GM12872 (cell line): ENCODE results near the gene ADAMTSL2.

Source experiments
- CTCF ChIP-seq: IDR thresholded peaks from 3 replicates; pipeline ENCODE4 v1.5.1; 2011; ENCODE audit warnings: low read depth, mild to moderate bottlenecking, low read length, moderate library complexity; ENCODE audit not compliant: insufficient read depth

The ADAMTSL2 gene

GRCh38 chr9:133556354-133556753 is 21.9 kb downstream of the ADAMTSL2 start:
- TF ChIP-seq CTCF, result no peak

GRCh38 chr9:133557581-133557980 is 23.1 kb downstream of the ADAMTSL2 start:
- no peak for TF ChIP-seq CTCF

GRCh38 chr9:133558191-133559126 is 24.0 kb downstream of the ADAMTSL2 start:
- TF ChIP-seq CTCF, result no peak

- TF ChIP-seq CTCF, result no peak
Measured at GRCh38 chr9:133560311-133560710, 25.8 kb downstream of the ADAMTSL2 start.

GRCh38 chr9:133560944-133561343 is 26.4 kb downstream of the ADAMTSL2 start:
- no peak for TF ChIP-seq CTCF

GRCh38 chr9:133561976-133562554 is 27.6 kb downstream of the ADAMTSL2 start:
- TF ChIP-seq CTCF, result no peak

- TF ChIP-seq CTCF, result no peak
Measured at GRCh38 chr9:133562611-133563290, 28.2 kb downstream of the ADAMTSL2 start.
